GM13977 (cell line): ENCODE measurements around the gene PLA2G3.

Experiments used
- DNase-seq: peaks from one replicate; pipeline ENCODE4 v3.0.0; 2012; ENCODE audit warnings: low spot score
- in situ Hi-C: fragments of 300-500 bp; cut with MboI; formaldehyde crosslinking; loops from one replicate; pipeline ENCODE4 v1.12.0; 2022; ENCODE audit warnings: low sequenced_read_pairs, low pct_unique_long_range_greater_than_20kb, mixed read lengths, inconsistent platforms; ENCODE audit not compliant: unreplicated experiment
- TF ChIP-seq, protein P1 (sequence below): IDR thresholded peaks from 2 replicates; pipeline ENCODE4 v1.5.1; 2012; ENCODE audit warnings: mild to moderate bottlenecking, control low read depth; ENCODE audit not compliant: insufficient read depth; ENCODE audit errors: extremely low read depth, missing control alignments

Gene PLA2G3

DNA sequence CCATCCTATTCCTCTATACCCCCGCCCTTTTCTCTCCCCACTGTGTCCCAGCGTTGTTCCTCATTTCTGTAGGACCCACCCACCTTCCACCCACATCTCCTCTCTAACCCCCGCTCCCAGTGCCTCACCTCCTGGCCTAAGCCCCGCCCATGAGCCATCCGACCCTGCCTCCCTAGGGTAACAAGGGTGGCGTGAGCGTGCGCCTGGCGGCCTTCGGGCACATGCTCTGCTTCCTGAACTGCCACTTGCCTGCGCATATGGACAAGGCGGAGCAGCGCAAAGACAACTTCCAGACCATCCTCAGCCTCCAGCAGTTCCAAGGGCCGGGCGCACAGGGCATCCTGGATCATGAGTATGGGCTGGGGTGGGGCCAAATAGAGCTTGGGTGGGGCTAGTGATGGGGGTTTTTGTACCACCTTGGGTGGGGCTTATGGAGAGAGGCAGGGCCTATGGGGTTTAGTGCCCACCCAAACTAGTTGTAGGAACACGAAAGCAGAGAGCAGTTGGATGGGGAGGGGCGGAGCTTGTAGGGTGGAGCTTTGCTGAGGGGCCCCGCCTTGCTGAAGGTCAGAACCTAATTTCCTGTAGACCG lies 13.0 kb downstream of the PLA2G3 start:
- in situ Hi-C loops, result no loop called here
- TF ChIP-seq, protein P1, sequence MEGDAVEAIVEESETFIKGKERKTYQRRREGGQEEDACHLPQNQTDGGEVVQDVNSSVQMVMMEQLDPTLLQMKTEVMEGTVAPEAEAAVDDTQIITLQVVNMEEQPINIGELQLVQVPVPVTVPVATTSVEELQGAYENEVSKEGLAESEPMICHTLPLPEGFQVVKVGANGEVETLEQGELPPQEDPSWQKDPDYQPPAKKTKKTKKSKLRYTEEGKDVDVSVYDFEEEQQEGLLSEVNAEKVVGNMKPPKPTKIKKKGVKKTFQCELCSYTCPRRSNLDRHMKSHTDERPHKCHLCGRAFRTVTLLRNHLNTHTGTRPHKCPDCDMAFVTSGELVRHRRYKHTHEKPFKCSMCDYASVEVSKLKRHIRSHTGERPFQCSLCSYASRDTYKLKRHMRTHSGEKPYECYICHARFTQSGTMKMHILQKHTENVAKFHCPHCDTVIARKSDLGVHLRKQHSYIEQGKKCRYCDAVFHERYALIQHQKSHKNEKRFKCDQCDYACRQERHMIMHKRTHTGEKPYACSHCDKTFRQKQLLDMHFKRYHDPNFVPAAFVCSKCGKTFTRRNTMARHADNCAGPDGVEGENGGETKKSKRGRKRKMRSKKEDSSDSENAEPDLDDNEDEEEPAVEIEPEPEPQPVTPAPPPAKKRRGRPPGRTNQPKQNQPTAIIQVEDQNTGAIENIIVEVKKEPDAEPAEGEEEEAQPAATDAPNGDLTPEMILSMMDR, result no peak

DNA sequence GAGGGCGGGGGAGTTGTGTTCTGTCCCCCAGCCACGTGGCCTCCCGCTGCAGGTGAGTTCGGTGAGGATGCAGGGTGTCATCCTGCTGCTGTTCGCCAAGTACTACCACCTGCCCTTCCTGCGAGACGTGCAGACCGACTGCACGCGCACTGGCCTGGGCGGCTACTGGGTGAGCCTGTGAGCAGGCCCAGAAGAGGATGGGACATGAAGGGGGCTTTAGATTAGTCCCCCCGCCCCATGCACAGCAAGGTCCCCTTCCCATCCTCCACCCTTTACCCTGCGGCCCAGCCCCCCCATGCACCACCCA lies 13.5 kb downstream of the PLA2G3 start:
- no peak for DNase-seq
- in situ Hi-C loops, result no loop called here
- TF ChIP-seq, protein P1, result no peak

More for the DNA sequence above, 13.0 kb downstream of the PLA2G3 start:
- no peak for DNase-seq

DNA sequence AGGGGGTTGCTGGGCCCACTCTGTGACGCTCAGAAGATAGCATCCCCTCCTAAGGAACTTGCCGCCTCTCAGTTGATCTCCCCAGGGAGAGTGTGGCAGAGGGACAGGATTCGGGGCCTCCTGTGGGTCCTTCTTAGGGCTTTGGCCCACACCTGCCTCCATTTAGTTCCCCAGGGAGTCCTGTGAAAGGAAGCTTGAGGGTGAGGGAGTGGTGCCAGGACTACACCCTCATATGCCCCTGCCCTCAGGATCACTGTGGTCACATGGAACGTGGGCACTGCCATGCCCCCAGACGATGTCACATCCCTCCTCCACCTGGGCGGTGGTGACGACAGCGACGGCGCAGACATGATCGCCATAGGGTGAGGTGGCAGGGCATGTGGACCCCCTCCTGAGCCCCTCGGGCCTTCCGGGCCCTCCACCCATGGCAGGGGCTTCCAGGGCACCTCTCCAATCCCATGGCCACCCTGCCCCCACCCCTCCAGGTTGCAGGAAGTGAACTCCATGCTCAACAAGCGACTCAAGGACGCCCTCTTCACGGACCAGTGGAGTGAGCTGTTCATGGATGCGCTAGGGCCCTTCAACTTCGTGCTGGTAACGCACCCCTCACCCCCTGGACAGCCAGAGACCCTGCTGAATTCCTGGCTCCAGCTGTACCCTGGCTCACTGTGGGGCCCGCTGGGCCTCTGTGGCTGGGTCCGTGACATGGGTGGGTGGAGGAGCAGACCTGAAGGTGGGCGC lies 14.0 kb downstream of the PLA2G3 start:
- TF ChIP-seq, protein P1, result no peak
- no peak for DNase-seq
- in situ Hi-C loops, result no loop called here

DNA sequence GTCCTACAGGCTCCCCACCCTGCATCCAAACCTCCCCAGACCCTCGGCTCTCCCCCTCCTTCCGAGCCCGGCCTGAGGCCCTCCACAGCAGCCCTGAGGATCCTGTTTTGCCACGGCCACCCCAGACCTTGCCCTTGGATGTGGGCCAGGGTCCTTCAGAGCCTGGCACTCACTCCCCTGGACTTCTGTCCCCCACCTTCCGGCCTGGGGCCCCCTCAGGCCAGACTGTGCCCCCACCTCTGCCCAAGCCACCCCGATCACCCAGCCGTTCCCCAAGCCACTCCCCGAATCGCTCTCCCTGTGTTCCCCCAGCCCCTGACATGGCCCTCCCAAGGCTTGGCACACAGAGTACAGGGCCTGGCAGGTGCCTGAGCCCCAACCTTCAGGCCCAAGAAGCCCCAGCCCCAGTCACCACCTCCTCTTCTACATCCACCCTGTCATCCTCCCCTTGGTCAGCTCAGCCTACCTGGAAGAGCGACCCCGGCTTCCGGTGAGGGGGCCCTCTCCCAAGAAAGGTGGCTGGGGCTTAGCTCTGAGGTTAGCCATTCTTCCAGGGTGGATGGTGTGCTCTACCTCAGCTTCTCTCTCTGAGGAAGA lies 14.7 kb downstream of the PLA2G3 start:
- no peak for DNase-seq
- TF ChIP-seq, protein P1, result no peak
- in situ Hi-C loops, result no loop called here

DNA sequence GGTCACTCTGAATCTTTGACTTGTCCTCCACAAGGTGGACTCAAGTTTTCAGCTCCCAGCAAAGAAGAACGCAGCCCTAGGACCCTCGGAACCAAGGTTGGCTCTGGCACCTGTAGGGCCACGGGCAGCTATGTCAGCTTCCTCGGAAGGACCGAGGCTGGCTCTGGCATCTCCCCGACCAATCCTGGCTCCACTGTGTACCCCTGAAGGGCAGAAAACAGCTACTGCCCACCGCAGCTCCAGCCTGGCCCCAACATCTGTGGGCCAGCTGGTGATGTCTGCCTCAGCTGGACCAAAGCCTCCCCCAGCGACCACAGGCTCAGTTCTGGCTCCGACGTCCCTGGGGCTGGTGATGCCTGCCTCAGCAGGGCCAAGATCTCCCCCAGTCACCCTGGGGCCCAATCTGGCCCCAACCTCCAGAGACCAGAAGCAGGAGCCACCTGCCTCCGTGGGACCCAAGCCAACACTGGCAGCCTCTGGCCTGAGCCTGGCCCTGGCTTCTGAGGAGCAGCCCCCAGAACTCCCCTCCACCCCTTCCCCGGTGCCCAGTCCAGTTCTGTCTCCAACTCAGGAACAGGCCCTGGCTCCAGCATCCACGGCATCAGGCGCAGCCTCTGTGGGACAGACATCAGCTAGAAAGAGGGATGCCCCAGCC lies 15.4 kb downstream of the PLA2G3 start:
- DNase-seq, result no peak
- TF ChIP-seq, protein P1, result no peak
- in situ Hi-C loops, result no loop called here

DNA sequence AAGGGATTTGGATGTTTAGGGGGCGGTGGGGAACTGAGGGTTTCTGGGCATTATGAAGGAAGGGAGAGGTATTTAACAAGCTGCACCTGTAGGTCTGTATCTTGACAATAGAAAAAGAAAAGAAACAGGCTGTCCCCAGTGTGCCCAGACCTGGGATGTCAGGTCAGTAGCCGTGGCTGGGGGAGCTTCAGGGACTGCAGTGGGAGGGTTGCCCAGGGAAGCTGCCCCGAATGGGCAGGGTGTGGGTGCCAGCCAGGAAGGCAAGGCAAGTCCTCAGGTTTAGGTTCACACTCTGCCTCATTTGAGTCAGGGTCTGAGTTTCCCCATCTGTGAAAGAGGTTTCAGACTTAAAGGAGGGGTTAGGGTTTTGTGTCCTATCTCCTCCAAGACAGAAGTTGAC lies 16.0 kb downstream of the PLA2G3 start:
- in situ Hi-C loops, result no loop called here
- TF ChIP-seq, protein P1, result no peak
- DNase-seq, result no peak
